NOMO-1 treated with dmso at 0.1 percent for 144 hours (cell line): Measurements from ENCODE around the gene SOBP.

ENCODE experiments used
- DNase-seq: peaks from one replicate; lab custom pipeline; 2025; ENCODE audit not compliant: unreplicated experiment; lab: John Stamatoyannopoulos, UW

Gene SOBP

GRCh38 chr6:107655864-107656263, 165.9 kb downstream of the SOBP start:
- no peak for DNase-seq

GRCh38 chr6:107656401-107656800, 166.5 kb downstream of the SOBP start:
- no peak for DNase-seq

DNA sequence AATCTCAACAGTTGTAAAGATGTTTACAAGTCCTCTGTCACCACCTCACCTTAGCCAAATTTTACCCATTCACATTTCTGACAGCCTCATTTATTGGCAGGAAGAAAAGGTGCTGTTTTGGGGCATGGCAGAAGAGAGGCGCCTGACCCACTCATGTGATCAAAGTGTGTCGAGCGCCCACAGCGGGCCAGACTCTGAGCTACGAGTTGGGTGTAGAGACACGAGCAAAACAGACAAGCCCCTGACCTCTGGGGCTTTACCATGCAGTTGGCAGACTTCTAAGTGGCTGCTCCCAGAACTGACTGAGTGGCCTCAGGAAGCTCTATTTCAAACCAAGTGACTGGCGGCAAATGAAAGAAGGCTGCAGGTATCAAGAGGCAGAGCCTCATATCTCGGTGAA, 167.0 kb downstream of the SOBP start:
- no peak for DNase-seq

GRCh38 chr6:107657373-107657754, 167.4 kb downstream of the SOBP start:
- DNase-seq = no peak

DNA sequence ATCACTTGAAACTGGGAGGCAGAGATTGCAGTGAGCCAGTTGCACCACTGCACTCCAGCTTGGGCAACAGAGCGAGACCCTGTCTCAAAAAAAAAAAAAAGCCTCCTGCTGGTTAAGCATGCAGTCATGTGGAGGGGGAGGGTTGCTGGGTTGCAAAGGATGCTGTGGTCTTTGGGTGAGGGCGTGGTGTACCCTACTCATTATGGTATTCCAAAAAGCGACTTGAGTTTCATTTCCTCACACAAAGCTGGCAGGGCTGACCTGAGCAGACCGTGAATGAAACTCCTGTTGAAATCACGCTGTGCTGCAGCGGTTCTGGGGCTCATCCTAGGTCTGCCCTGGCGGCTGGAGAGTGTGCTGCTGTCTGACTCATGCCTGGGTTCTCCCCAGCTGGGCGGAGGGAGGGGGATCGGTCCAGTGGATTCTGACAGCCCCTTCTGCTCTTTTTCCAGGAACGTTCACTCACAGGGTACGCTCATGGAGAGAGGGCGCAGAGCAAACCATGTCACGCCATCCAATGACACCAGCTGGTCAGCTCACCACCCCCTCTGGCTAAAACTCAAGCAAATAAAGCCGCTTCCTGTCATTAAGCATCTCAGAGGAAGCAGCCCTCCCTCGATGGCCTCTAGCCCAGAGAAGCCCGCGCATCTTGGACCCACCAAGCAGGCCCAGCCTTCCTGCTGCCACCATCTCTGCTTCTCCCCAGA, 168.0 kb downstream of the SOBP start:
- peak; percentile 96 for DNase-seq

DNA sequence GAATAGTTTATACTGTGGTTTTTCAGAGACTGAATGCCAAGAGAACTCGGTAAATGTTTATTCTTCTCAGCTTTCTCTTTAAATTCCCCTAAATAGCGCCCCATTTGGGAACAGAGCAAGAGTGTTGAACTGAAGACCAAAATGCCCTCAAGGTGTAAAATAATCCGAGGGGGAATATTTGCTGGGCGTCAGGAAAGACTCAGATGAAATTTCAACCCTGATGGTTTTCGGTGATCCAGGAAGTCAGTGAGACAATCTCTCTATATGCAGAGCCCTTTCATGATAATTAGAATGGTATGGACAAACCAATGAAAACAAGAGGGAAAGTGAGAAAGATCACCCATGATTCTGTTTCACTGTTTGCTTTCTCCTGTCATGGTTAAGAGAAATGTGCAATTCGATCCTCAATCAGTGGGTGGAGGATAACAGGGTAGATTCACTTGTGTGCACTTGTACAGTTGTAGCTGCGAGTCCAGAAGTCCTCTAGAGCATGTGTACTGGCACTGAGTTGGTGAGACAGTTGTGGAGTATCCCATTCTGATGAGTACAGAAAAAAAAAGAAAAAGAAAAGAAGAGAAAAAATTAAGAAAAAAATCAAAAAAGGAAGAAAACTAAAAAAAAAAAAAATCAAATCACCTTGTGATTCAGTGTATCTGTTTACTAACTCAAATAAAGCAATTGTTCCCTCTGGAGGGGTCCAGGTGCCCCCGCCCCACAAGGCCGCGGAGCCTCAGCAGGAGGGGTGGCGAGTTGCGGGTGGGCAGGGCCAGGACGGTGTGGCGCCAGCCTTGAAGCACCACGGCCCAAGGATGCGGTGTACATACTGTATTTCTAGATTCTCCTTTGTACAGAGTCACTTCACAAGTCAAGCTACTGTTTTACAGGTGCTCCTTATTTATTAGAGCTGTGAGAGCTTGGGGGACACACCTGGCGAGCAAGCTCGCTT, 169.3 kb downstream of the SOBP start:
- no peak for DNase-seq

GRCh38 chr6:107660839-107661238, 170.9 kb downstream of the SOBP start:
- DNase-seq = no peak

DNA sequence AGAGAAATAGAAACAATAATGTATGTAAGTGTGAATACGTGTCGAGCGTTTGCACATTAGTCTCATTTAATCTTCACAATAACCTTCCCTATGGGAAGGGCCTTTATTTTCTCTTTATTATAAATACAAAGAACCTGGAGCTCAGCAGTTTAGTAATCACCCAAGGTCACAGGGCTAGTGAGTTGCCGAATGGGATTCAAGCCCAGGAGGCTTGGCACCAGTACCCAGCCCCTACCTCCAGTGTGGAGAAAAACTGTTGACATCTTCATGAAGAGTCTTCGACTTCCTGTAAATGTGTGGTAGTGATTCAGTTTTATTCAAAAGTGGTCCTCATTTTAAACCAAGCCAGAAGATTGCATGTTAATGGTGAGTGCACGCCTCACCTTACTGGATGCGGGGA, 171.4 kb downstream of the SOBP start:
- no peak for DNase-seq

DNA sequence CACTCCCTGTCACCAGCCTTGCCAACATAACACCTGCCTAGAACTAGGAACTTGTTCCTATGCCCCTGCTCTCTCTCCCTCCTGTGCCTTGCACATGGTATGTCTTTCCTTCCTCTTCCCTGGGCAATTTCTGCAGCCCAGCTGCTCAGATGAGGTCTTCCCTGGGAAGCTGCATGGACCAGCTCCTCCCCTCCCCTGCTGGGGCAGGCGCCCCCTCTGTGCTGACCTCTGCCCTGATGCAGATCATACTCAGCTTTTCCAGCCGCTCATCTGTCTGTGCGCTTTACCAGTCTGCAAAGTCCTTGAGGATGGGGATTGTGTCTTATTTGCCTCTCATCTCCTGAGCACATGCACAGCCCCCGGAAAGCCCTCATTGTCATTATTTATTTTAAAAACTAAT, 172.4 kb downstream of the SOBP start:
- DNase-seq = no peak

DNA sequence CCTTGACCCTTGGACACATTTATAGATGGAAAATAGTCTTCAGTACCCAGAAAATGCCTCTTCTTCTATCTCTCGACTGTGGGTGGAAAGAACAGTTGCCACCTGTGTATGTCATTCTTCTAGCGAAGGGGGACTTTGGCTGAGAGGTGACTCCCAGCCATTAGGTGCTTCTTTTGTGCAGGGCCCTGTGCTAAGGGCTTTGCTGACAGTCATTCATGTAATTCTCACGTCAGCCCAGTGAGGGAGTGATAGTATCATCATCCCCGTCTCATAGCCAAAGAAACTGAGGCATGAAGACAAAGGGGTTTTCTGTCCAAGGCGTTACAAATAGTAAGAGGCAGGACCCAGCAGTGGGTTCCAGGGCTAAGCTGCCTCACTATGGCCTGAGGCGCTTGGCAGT, 173.4 kb downstream of the SOBP start:
- no peak for DNase-seq

DNA sequence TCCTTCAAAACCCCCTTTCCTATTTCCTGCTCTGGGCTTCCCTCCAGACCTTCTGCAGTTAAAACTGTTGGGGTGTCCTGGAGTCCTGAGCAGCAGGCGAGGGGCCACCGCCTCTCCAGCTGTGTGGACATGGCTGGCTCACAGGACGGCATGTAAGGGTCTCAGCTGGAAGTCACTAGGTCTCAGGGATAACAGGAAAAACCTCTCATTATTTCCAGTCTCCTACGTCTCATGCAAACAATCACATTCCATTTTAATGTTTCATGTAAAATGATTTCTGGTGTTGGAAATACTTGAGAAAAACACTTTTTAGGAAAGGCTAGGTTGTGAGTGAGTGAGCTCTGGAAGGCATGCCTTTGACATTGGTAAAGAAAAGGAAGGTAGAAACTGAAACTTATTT, 175.5 kb downstream of the SOBP start:
- DNase-seq = no peak

- DNase-seq = no peak
Observed at GRCh38 chr6:107666084-107666980, 176.4 kb downstream of the SOBP start.

- no peak for DNase-seq
Observed at GRCh38 chr6:107666981-107667601, 177.2 kb downstream of the SOBP start.

DNA sequence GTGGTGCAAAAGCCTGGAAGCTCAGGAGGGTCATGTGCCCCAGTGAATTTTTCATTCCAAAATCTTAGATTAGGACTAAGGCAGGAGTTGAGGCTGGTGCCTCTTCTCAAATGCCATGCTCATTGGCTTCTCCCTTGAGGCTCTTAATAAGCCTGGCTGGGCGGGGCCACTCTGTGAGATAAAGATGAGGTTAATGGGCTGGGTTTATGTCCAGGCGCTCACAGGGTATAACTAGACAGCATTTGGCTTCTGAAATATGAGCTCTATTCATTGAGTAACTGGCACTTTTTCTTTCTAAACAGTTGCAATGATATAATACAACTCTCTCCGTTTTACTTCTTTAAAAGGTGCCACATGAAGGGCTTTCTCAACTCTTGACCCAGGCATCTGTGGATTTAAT, 177.9 kb downstream of the SOBP start:
- peak; percentile 24 for DNase-seq

- DNase-seq = no peak
Observed at GRCh38 chr6:107668743-107669474, 179.0 kb downstream of the SOBP start.

GRCh38 chr6:107670792-107671199, 180.9 kb downstream of the SOBP start:
- peak; percentile 81 for DNase-seq

DNA sequence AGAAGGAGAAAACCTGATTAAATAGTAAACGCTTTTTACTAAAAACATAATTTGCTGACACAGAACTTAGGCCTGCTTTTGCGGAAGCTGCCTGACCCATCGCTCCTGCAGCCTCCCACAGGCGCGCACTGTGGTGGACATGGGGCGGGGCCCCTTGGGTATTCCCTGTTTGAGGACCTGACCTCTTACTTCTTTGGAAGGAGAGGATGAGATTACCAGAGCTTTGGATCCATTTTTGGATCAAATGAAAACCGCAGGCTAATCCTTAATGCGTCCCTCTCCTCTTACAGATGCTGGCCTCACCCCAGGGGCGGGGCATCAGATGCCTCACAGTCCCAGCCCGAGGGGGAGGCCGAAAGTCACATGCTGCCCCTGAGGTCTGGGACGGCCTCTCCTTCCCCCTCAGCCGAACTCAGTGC, 183.2 kb downstream of the SOBP start:
- DNase-seq = no peak

- DNase-seq = peak; percentile 81
Observed at GRCh38 chr6:107674995-107675738, 185.2 kb downstream of the SOBP start.

DNA sequence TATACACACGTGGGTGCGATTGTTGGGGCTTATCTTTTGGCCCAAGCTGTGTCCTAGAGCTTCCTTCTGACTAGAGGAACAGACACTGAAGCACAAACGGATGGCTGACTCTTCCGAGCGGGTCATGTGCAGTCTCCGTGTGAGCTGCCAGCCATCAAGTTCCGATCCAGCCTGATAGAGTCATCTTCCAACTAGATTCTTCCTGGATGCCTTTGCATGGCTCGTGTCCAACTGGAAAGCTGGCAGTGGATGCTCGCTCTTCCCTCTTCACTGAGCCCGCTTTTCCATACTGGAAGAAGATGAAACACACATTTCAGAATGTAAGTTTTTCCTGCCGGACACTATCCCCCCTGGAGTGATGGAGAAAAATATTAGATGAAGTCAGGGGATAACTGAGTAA, 186.1 kb downstream of the SOBP start:
- no peak for DNase-seq
